Stimulated activated naive B cell treated with anti-CD40 and anti-IgM and Interleukin-4, amounts not matched to agents 10 μg/mL and 1 μg/mL and 100 μg/mL, for 72 hours (primary cell): ENCODE measurements around the gene ENO4.

Source experiments
- ATAC-seq, 2 donors: fragments of 150-1000 bp; cut with Tn5 transposase; replicated peaks; 2 replicates each; pipeline ENCODE4 v1.10.0; 2021; ENCODE audit warnings: moderate library complexity in 1 of 2
- DNase-seq: peaks from one replicate; pipeline ENCODE4 v3.0.0; 2021
- H3K27ac Mint-ChIP-seq: one replicate; pipeline ENCODE4 v1.8.0; 2022; ENCODE audit warnings: mild to moderate bottlenecking, mixed read lengths
- H3K27me3 Mint-ChIP-seq, 2 donors: one replicate each; pipeline ENCODE4 v1.8.0; 2022; ENCODE audit warnings: mixed read lengths in 2 of 2
- H3K36me3 Mint-ChIP-seq, 2 donors: one replicate each; pipeline ENCODE4 v1.8.0; 2022; ENCODE audit warnings: mixed read lengths in 2 of 2, mild to moderate bottlenecking in 1 of 2
- H3K4me1 Mint-ChIP-seq, 2 donors: one replicate each; pipeline ENCODE4 v1.8.0; 2022; ENCODE audit warnings: mixed read lengths in 2 of 2, mild to moderate bottlenecking in 1 of 2
- H3K4me3 Mint-ChIP-seq, 2 donors: one replicate each; pipeline ENCODE4 v1.8.0; 2022; ENCODE audit warnings: mild to moderate bottlenecking in 2 of 2, mixed read lengths in 2 of 2, moderate library complexity in 1 of 2
- H3K9me3 Mint-ChIP-seq, 2 donors: one replicate each; pipeline ENCODE4 v1.8.0; 2022; ENCODE audit warnings: mixed read lengths in 2 of 2, mild to moderate bottlenecking in 1 of 2

The ENO4 gene

GRCh38 chr10:116892907-116893685 lies 43.8 kb downstream of the ENO4 start:
- ATAC-seq (no peak), DNase-seq (no peak)
- Mint-ChIP-seq H3K27ac (no peak overlapping the region), H3K4me3 (no peak overlapping the region), H3K36me3 (no peaks in the 10 kb centered on the region), H3K27me3 (peaks cover 12 to 14% of the 10 kb centered on the region in 2 donors), H3K9me3 (no peaks in the 10 kb centered on the region), H3K4me1 (no peaks in the 10 kb centered on the region)

GRCh38 chr10:116893686-116894037 lies 44.4 kb downstream of the ENO4 start:
- no peak for ATAC-seq
- DNase-seq, result no peak

GRCh38 chr10:116899626-116900025 lies 50.3 kb downstream of the ENO4 start:
- DNase-seq (no peak), ATAC-seq (no peak)
- Mint-ChIP-seq H3K4me3 (no peak overlapping the region), H3K36me3 (no peaks in the 10 kb centered on the region), H3K4me1 (no peaks in the 10 kb centered on the region), H3K9me3 (no peaks in the 10 kb centered on the region), H3K27me3 (no peaks in the 10 kb centered on the region), H3K27ac (no peak overlapping the region)

More at GRCh38 chr10:116893686-116894037, 44.4 kb downstream of the ENO4 start:
- Mint-ChIP-seq H3K4me3 (no peak overlapping the region), H3K27ac (no peak overlapping the region), H3K36me3 (no peaks in the 10 kb centered on the region), H3K27me3 (peaks cover 12% of the 10 kb centered on the region in 2 donors), H3K9me3 (no peaks in the 10 kb centered on the region), H3K4me1 (no peaks in the 10 kb centered on the region)

- DNase-seq, result no peak
- no peaks in the 10 kb centered on the region for H3K9me3 Mint-ChIP-seq
- no peak overlapping the region for H3K27ac Mint-ChIP-seq
- H3K27me3 Mint-ChIP-seq, result no peaks in the 10 kb centered on the region
- no peak overlapping the region for H3K4me3 Mint-ChIP-seq
- no peak for ATAC-seq
- no peaks in the 10 kb centered on the region for H3K36me3 Mint-ChIP-seq
- H3K4me1 Mint-ChIP-seq, result no peaks in the 10 kb centered on the region
These were observed 56.5 kb downstream of the ENO4 start for GRCh38 chr10:116905845-116906210.

- H3K9me3 Mint-ChIP-seq, result no peaks in the 10 kb centered on the region
- H3K4me3 Mint-ChIP-seq, result no peak overlapping the region
- DNase-seq, result no peak
- no peaks in the 10 kb centered on the region for H3K36me3 Mint-ChIP-seq
- ATAC-seq, result no peak
- H3K4me1 Mint-ChIP-seq, result no peaks in the 10 kb centered on the region
- no peak overlapping the region for H3K27ac Mint-ChIP-seq
- H3K27me3 Mint-ChIP-seq, result no peaks in the 10 kb centered on the region
These were observed 58.1 kb downstream of the ENO4 start for GRCh38 chr10:116907245-116907987.

- ATAC-seq (no peak), DNase-seq (no peak)
- H3K4me3 Mint-ChIP-seq, result no peak overlapping the region
- H3K27ac Mint-ChIP-seq, result no peak overlapping the region
- H3K9me3 Mint-ChIP-seq, result no peaks in the 10 kb centered on the region
- H3K4me1 Mint-ChIP-seq, result no peaks in the 10 kb centered on the region
- no peaks in the 10 kb centered on the region for H3K27me3 Mint-ChIP-seq
- no peaks in the 10 kb centered on the region for H3K36me3 Mint-ChIP-seq
These were observed 60.0 kb downstream of the ENO4 start for GRCh38 chr10:116909307-116909706.

GRCh38 chr10:116910910-116911309 lies 61.6 kb downstream of the ENO4 start:
- DNase-seq (no peak), ATAC-seq (no peak)
- Mint-ChIP-seq H3K4me1 (no peaks in the 10 kb centered on the region), H3K36me3 (no peaks in the 10 kb centered on the region), H3K9me3 (no peaks in the 10 kb centered on the region), H3K27ac (no peak overlapping the region), H3K27me3 (no peaks in the 10 kb centered on the region), H3K4me3 (no peak overlapping the region)

- no peak overlapping the region for H3K4me3 Mint-ChIP-seq
- ATAC-seq, result no peak
- DNase-seq, result no peak
- no peak overlapping the region for H3K27ac Mint-ChIP-seq
- no peaks in the 10 kb centered on the region for H3K9me3 Mint-ChIP-seq
- no peaks in the 10 kb centered on the region for H3K27me3 Mint-ChIP-seq
- no peaks in the 10 kb centered on the region for H3K4me1 Mint-ChIP-seq
- H3K36me3 Mint-ChIP-seq, result no peaks in the 10 kb centered on the region
These were observed 62.9 kb downstream of the ENO4 start for GRCh38 chr10:116912162-116912561.

- H3K9me3 Mint-ChIP-seq, result no peaks in the 10 kb centered on the region
- DNase-seq, result no peak
- ATAC-seq, result no peak
- no peak overlapping the region for H3K4me3 Mint-ChIP-seq
- no peaks in the 10 kb centered on the region for H3K27me3 Mint-ChIP-seq
- H3K36me3 Mint-ChIP-seq, result no peaks in the 10 kb centered on the region
- no peak overlapping the region for H3K27ac Mint-ChIP-seq
- H3K4me1 Mint-ChIP-seq, result no peaks in the 10 kb centered on the region
These were observed 64.4 kb downstream of the ENO4 start for GRCh38 chr10:116913695-116914094.

GRCh38 chr10:116915340-116915739 lies 66.0 kb downstream of the ENO4 start:
- no peak for ATAC-seq
- no peak for DNase-seq
- H3K27me3 Mint-ChIP-seq, result no peaks in the 10 kb centered on the region
- no peaks in the 10 kb centered on the region for H3K36me3 Mint-ChIP-seq
- H3K4me3 Mint-ChIP-seq, result no peak overlapping the region
- no peak overlapping the region for H3K27ac Mint-ChIP-seq
- no peaks in the 10 kb centered on the region for H3K9me3 Mint-ChIP-seq
- no peaks in the 10 kb centered on the region for H3K4me1 Mint-ChIP-seq

- Mint-ChIP-seq H3K36me3 (no peaks in the 10 kb centered on the region), H3K9me3 (no peaks in the 10 kb centered on the region), H3K4me1 (no peaks in the 10 kb centered on the region), H3K4me3 (no peak overlapping the region), H3K27ac (no peak overlapping the region), H3K27me3 (no peaks in the 10 kb centered on the region)
- no peak for ATAC-seq
- no peak for DNase-seq
These were observed 68.2 kb downstream of the ENO4 start for GRCh38 chr10:116917481-116917880.

GRCh38 chr10:116918583-116918982 lies 69.3 kb downstream of the ENO4 start:
- H3K36me3 Mint-ChIP-seq, result no peaks in the 10 kb centered on the region
- ATAC-seq, result no peak

GRCh38 chr10:116919164-116919563 lies 69.9 kb downstream of the ENO4 start:
- Mint-ChIP-seq H3K4me1 (no peaks in the 10 kb centered on the region), H3K9me3 (no peaks in the 10 kb centered on the region), H3K36me3 (no peaks in the 10 kb centered on the region), H3K27me3 (no peaks in the 10 kb centered on the region), H3K27ac (no peak overlapping the region), H3K4me3 (no peak overlapping the region)
- ATAC-seq, result no peak
- DNase-seq, result no peak

More at GRCh38 chr10:116918583-116918982, 69.3 kb downstream of the ENO4 start:
- H3K27ac Mint-ChIP-seq, result no peak overlapping the region
- H3K4me3 Mint-ChIP-seq, result no peak overlapping the region
- no peaks in the 10 kb centered on the region for H3K27me3 Mint-ChIP-seq
- no peaks in the 10 kb centered on the region for H3K9me3 Mint-ChIP-seq
- DNase-seq, result no peak
- H3K4me1 Mint-ChIP-seq, result no peaks in the 10 kb centered on the region

- H3K9me3 Mint-ChIP-seq, result no peaks in the 10 kb centered on the region
- ATAC-seq (no peak), DNase-seq (no peak)
- no peaks in the 10 kb centered on the region for H3K4me1 Mint-ChIP-seq
- H3K4me3 Mint-ChIP-seq, result no peak overlapping the region
- H3K27ac Mint-ChIP-seq, result no peak overlapping the region
- no peaks in the 10 kb centered on the region for H3K36me3 Mint-ChIP-seq
- no peaks in the 10 kb centered on the region for H3K27me3 Mint-ChIP-seq
These were observed 70.4 kb downstream of the ENO4 start for GRCh38 chr10:116919706-116920105.

- Mint-ChIP-seq H3K4me3 (no peak overlapping the region), H3K27ac (no peak overlapping the region), H3K9me3 (peaks cover 0 to 3% of the 10 kb centered on the region in 2 donors), H3K4me1 (no peaks in the 10 kb centered on the region), H3K27me3 (no peaks in the 10 kb centered on the region), H3K36me3 (no peaks in the 10 kb centered on the region)
- no peak for DNase-seq
- ATAC-seq, result no peak
These were observed 75.8 kb downstream of the ENO4 start for GRCh38 chr10:116925056-116925455.
